Neural cell (in vitro differentiated cells): ENCODE data around the gene MUC21. TPM values are rescaled to one million over a fixed set of nuclear protein-coding genes. Genes with fewer than 3 reads are reported as not detected.

Source experiments
- H2AFZ ChIP-seq: fragments of 200-600, 300-800 bp; sonication (generic), shearing (Covaris generic); 2 replicates; pipeline ENCODE4 v1.6.0; 2014; ENCODE audit warnings: low read depth, mild to moderate bottlenecking, antibody characterized with exemption, low read length, moderate library complexity
- H3F3A ChIP-seq: fragments of 200-600 bp; shearing (Covaris generic); 2 replicates; pipeline ENCODE4 v1.6.1; 2016; ENCODE audit warnings: mild to moderate bottlenecking, moderate library complexity, mixed read lengths, antibody characterized with exemption, low read length; ENCODE audit not compliant: insufficient read depth, poor library complexity, severe bottlenecking
- H3K27ac ChIP-seq: fragments of 200-600, 300-800 bp; sonication (generic), shearing (Covaris generic); 2 replicates; pipeline ENCODE4 v1.5.1; 2014; ENCODE audit warnings: mild to moderate bottlenecking, low read length, moderate library complexity
- H3K27me3 ChIP-seq: fragments of 300-800, 200-600 bp; sonication (generic), shearing (Covaris generic); 2 replicates; pipeline ENCODE4 v1.6.0; 2014; ENCODE audit warnings: mild to moderate bottlenecking, low read depth, low read length, moderate library complexity; ENCODE audit not compliant: insufficient read depth
- H3K36me3 ChIP-seq: fragments of 300-800, 200-600 bp; sonication (generic), shearing (Covaris generic); 2 replicates; pipeline ENCODE4 v1.5.1; 2014; ENCODE audit warnings: mild to moderate bottlenecking, antibody characterized with exemption, low read length, moderate library complexity; ENCODE audit not compliant: insufficient read depth
- H3K4me2 ChIP-seq: fragments of 300-800, 200-600 bp; sonication (generic), shearing (Covaris generic); 2 replicates; pipeline ENCODE4 v1.6.0; 2014; ENCODE audit warnings: mild to moderate bottlenecking, low read length
- H3K4me3 ChIP-seq: fragments of 300-800, 200-600 bp; sonication (generic), shearing (Covaris generic); 2 replicates; pipeline ENCODE4 v1.5.1; 2014; ENCODE audit warnings: mild to moderate bottlenecking, low read length, moderate library complexity
- H3K79me2 ChIP-seq: fragments of 200-600 bp; shearing (Covaris generic); replicated peaks from 2 replicates; pipeline ENCODE4 v1.6.0; 2014; ENCODE audit warnings: mild to moderate bottlenecking, low read length, moderate library complexity; ENCODE audit not compliant: insufficient read depth
- H3K9ac ChIP-seq: fragments of 300-800, 200-600 bp; sonication (generic), shearing (Covaris generic); 2 replicates; pipeline ENCODE4 v1.6.1; 2016; ENCODE audit warnings: mild to moderate bottlenecking, low read length, mixed read lengths
- H3K9me2 ChIP-seq: fragments of 200-600 bp; shearing (Covaris generic); 2 replicates; pipeline ENCODE4 v1.6.1; 2016; ENCODE audit warnings: mild to moderate bottlenecking, low read length, mixed read lengths; ENCODE audit not compliant: insufficient read depth
- H3K9me3 ChIP-seq: fragments of 200-600, 300-800 bp; sonication (generic), shearing (Covaris generic); 2 replicates; pipeline ENCODE4 v1.6.1; 2016; ENCODE audit warnings: mild to moderate bottlenecking, mixed run types, low read length, moderate library complexity, mixed read lengths
- H4K20me1 ChIP-seq: fragments of 200-600 bp; shearing (Covaris generic); 2 replicates; pipeline ENCODE4 v1.6.1; 2016; ENCODE audit warnings: mild to moderate bottlenecking, mixed run types; ENCODE audit not compliant: insufficient read depth
- EP300 ChIP-seq: fragments of 450-650 bp; conservative IDR thresholded peaks from 2 replicates; pipeline ENCODE4 v1.6.1; 2014; ENCODE audit warnings: antibody characterized with exemption, mild to moderate bottlenecking, moderate library complexity; ENCODE audit not compliant: poor library complexity, severe bottlenecking
- EZH2 ChIP-seq: fragments of 200-600, 300-800 bp; shearing (Covaris generic), sonication (generic); IDR thresholded peaks from 2 replicates; pipeline ENCODE4 v1.6.1; 2014; ENCODE audit warnings: antibody characterized with exemption, low read length, borderline replicate concordance, mild to moderate bottlenecking; ENCODE audit not compliant: insufficient read depth, poor library complexity, severe bottlenecking
- MXI1 ChIP-seq: fragments of 450-650 bp; conservative IDR thresholded peaks from 2 replicates; pipeline ENCODE4 v1.6.1; 2014; ENCODE audit warnings: antibody characterized with exemption, mild to moderate bottlenecking; ENCODE audit not compliant: poor library complexity, severe bottlenecking
- POLR2AphosphoS5 ChIP-seq: IDR thresholded peaks from 2 replicates; pipeline ENCODE4 v1.6.1; 2012
- RAD21 ChIP-seq: fragments of 450-650 bp; conservative IDR thresholded peaks from 2 replicates; pipeline ENCODE4 v1.6.1; 2014; ENCODE audit warnings: antibody characterized with exemption, mild to moderate bottlenecking, moderate library complexity
- SMC3 ChIP-seq: fragments of 450-650 bp; conservative IDR thresholded peaks from 2 replicates; pipeline ENCODE4 v1.6.1; 2014; ENCODE audit warnings: antibody characterized with exemption, mild to moderate bottlenecking, moderate library complexity; ENCODE audit not compliant: poor library complexity
- TAF1 ChIP-seq: IDR thresholded peaks from 2 replicates; pipeline ENCODE4 v1.6.1; 2012; ENCODE audit warnings: low read depth
- polyA plus RNA-seq: library from polyadenylated mRNA; depleted of rRNA; stranded (reverse); fragments of >200 nt; gene quantifications from 2 replicates; pipeline ENCODE4 v1.2.3, GENCODE V29; 2014
- TF ChIP-seq, protein P1 (sequence below): IDR thresholded peaks from 2 replicates; pipeline ENCODE4 v1.6.1; 2012; ENCODE audit warnings: borderline replicate concordance
- TF ChIP-seq, protein P2 (sequence below): fragments of 450-650 bp; IDR thresholded peaks from 2 replicates; pipeline ENCODE4 v1.5.1; 2014; ENCODE audit warnings: antibody characterized with exemption, mild to moderate bottlenecking, moderate library complexity; ENCODE audit not compliant: poor library complexity, severe bottlenecking

MUC21 gene
- polyA plus RNA-seq, 1 donor from 2014 or later = not detected

GRCh38 chr6:31005249-31006020 lies 21.9 kb downstream of the MUC21 start:
- H3F3A ChIP-seq = no peaks in the 10 kb centered on the region
- H3K9ac ChIP-seq = no peak overlapping the region
- H3K27me3 ChIP-seq = no peaks in the 10 kb centered on the region
- H3K9me3 ChIP-seq = no peaks in the 10 kb centered on the region
- H2AFZ ChIP-seq = no peak overlapping the region
- H3K36me3 ChIP-seq = no peaks in the 10 kb centered on the region
- no peak overlapping the region for H3K4me3 ChIP-seq
- H3K79me2 ChIP-seq = no peaks in the 10 kb centered on the region
- H3K4me2 ChIP-seq = no peak overlapping the region
- H3K9me2 ChIP-seq = no peaks in the 10 kb centered on the region
- no peaks in the 10 kb centered on the region for H4K20me1 ChIP-seq
- H3K27ac ChIP-seq = no peak overlapping the region
- TF ChIP-seq POLR2AphosphoS5 (no peak), SMC3 (no peak), EZH2 (no peak), TAF1 (no peak), RAD21 (no peak), MXI1 (no peak), EP300 (no peak)
- TF ChIP-seq, protein P1, sequence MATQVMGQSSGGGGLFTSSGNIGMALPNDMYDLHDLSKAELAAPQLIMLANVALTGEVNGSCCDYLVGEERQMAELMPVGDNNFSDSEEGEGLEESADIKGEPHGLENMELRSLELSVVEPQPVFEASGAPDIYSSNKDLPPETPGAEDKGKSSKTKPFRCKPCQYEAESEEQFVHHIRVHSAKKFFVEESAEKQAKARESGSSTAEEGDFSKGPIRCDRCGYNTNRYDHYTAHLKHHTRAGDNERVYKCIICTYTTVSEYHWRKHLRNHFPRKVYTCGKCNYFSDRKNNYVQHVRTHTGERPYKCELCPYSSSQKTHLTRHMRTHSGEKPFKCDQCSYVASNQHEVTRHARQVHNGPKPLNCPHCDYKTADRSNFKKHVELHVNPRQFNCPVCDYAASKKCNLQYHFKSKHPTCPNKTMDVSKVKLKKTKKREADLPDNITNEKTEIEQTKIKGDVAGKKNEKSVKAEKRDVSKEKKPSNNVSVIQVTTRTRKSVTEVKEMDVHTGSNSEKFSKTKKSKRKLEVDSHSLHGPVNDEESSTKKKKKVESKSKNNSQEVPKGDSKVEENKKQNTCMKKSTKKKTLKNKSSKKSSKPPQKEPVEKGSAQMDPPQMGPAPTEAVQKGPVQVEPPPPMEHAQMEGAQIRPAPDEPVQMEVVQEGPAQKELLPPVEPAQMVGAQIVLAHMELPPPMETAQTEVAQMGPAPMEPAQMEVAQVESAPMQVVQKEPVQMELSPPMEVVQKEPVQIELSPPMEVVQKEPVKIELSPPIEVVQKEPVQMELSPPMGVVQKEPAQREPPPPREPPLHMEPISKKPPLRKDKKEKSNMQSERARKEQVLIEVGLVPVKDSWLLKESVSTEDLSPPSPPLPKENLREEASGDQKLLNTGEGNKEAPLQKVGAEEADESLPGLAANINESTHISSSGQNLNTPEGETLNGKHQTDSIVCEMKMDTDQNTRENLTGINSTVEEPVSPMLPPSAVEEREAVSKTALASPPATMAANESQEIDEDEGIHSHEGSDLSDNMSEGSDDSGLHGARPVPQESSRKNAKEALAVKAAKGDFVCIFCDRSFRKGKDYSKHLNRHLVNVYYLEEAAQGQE = no peak
- TF ChIP-seq, protein P2, sequence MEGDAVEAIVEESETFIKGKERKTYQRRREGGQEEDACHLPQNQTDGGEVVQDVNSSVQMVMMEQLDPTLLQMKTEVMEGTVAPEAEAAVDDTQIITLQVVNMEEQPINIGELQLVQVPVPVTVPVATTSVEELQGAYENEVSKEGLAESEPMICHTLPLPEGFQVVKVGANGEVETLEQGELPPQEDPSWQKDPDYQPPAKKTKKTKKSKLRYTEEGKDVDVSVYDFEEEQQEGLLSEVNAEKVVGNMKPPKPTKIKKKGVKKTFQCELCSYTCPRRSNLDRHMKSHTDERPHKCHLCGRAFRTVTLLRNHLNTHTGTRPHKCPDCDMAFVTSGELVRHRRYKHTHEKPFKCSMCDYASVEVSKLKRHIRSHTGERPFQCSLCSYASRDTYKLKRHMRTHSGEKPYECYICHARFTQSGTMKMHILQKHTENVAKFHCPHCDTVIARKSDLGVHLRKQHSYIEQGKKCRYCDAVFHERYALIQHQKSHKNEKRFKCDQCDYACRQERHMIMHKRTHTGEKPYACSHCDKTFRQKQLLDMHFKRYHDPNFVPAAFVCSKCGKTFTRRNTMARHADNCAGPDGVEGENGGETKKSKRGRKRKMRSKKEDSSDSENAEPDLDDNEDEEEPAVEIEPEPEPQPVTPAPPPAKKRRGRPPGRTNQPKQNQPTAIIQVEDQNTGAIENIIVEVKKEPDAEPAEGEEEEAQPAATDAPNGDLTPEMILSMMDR = no peak

DNA sequence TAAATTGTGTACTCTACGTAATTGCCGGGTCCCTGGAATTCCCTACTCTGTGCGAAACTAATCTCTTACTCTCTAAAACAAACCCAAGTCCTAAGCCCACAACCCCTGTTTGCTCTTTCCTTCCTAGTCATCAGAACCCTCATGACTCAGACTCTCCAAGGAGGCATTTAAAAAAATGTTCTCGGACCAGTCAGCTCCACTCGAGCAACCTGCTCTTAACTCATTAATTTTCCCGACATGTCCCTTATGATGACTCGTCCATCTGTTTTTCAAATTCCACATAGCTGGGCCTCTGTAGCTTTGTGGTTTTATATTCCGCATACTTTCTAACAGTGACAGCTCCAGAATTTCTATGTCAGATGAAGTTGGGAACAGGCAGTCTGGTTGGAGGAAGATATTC lies 24.2 kb downstream of the MUC21 start:
- Histone ChIP-seq H3K36me3 (no peaks in the 10 kb centered on the region), H3K9ac (no peak overlapping the region), H3K9me2 (no peaks in the 10 kb centered on the region), H2AFZ (no peak overlapping the region), H3K27me3 (no peaks in the 10 kb centered on the region), H3F3A (no peaks in the 10 kb centered on the region), H4K20me1 (no peaks in the 10 kb centered on the region), H3K27ac (no peak overlapping the region), H3K9me3 (no peaks in the 10 kb centered on the region), H3K4me2 (no peak overlapping the region), H3K79me2 (no peaks in the 10 kb centered on the region), H3K4me3 (no peak overlapping the region)
- no peak for TF ChIP-seq SMC3
- TF ChIP-seq, protein P2 = no peak
- no peak for TF ChIP-seq POLR2AphosphoS5
- TF ChIP-seq, protein P1 = no peak
- TF ChIP-seq EZH2 = no peak
- TF ChIP-seq MXI1 = no peak
- TF ChIP-seq TAF1 = no peak
- TF ChIP-seq EP300 = no peak
- no peak for TF ChIP-seq RAD21
